ENCODE results near the gene MUC5B. TPM values are rescaled to one million over a fixed set of nuclear protein-coding genes. Genes with fewer than 3 reads are reported as not detected.

MUC5B gene
- total and polyA plus RNA-seq, 2 donors (not counting 3 experiments of a cell fraction or from before 2014, with no cell fraction given): not detected

DNA sequence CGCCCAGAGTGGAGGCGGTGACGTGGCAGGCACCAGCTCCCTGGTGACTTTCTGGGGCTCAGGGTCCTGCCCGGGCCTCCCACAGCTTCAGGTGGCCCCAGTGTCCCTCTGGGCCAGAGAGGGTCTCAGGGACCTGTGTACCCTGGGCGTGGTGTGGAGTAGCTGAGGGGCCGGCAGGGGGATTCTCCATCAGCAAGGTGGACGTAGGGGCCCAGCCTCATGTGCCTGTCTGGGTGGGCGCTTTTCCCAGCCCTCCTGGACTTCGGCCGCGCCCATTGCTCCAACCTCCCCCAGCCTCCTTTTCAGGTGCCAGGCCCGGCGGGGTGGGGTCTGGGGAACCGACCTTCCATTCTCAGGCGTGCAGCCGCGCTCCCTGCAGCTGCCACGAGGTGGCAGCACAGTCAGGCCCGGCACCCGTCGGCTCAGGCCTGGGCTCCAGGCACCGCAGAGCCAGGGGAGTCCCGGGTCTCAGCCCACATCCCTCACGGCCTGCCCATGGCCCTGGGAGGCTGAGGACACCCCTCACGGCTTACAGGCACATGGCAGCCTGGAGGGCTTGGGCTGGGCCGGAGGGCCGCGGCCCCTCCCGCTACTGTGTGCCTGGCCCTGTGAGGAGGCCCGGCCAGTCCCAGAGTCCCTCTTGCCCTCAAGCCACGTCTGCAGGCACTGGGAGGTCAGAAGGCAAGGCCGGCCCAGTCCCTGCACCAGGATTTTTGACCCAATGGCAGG lies 19.9 kb upstream of the MUC5B start:
- DNase-seq (ENCODE audit: low read depth, low spot score): peak; percentile 29
- intact Hi-C loops (cut with micrococcal nuclease): loop anchor here (1.0 to 2.0 kb wide), 2 partner anchors 312 to 372 kb away; no protein-coding TSS in a partner anchor

More for the DNA sequence above, 19.9 kb upstream of the MUC5B start:
- H3K79me2 ChIP-seq (ENCODE audit: control insufficient read depth, insufficient read depth, low read length): no peaks in the 10 kb centered on the region
- H3K27ac ChIP-seq (ENCODE audit: insufficient read depth, low read depth, low read length): no peak overlapping the region
- no peaks in the 10 kb centered on the region for H3K36me3 ChIP-seq (ENCODE audit: control insufficient read depth in 2 of 2, extremely low read depth in 1 of 2, insufficient read depth in 2 of 2, low read length in 2 of 2)
- BruUV-seq (replicated peaks): no TSS peak
- TF ChIP-seq CTCF (IDR thresholded peaks at IDR 0.05; ENCODE audit: extremely low read depth in 1 of 2, insufficient read depth in 1 of 2, low read depth in 1 of 2, low read length in 2 of 2) (peak; percentile 83 to 97), POLR2A (IDR thresholded peaks at IDR 0.05; ENCODE audit: low read depth, low read length) (no peak)
- H3K9ac ChIP-seq (replicated peaks; ENCODE audit: extremely low read depth, insufficient read depth, low read length): no peak overlapping the region
- no peaks in the 10 kb centered on the region for H3K9me1 ChIP-seq (replicated peaks; ENCODE audit: control insufficient read depth, extremely low read depth, insufficient read depth, low read length)
- H3K4me1 ChIP-seq (ENCODE audit: control insufficient read depth, extremely low read depth, insufficient read depth, low read length): no peaks in the 10 kb centered on the region
- no peaks in the 10 kb centered on the region for H3K9me3 ChIP-seq (replicated peaks; ENCODE audit: control insufficient read depth, insufficient read depth, low read length)
- no peaks in the 10 kb centered on the region for H4K20me1 ChIP-seq (replicated peaks; ENCODE audit: control insufficient read depth, extremely low read depth, insufficient read depth, low read length)
- H3K4me3 ChIP-seq (replicated peaks in 1 of 3; ENCODE audit: insufficient read depth in 1 of 3, low read depth in 1 of 3, low read length in 3 of 3): no peak overlapping the region
- no peak overlapping the region for H3K4me2 ChIP-seq (ENCODE audit: insufficient read depth, low read length)
- no peak overlapping the region for H2AFZ ChIP-seq (ENCODE audit: low read depth, low read length)
- peak; percentile 50 for FAIRE-seq
- dilution Hi-C loops (cut with MboI; ENCODE audit: extremely low pct_ligation_motif_present, low sequenced_read_pairs): no loop called here
- H3K27me3 ChIP-seq (ENCODE audit: control insufficient read depth in 2 of 2, insufficient read depth in 2 of 2, low read length in 2 of 2): no peaks in the 10 kb centered on the region
- POLR2A ChIA-PET: no interaction called here
- CTCF ChIA-PET: interaction anchor here (1.0 to 3.9 kb wide), 8 partner anchors 50 to 372 kb away, joined by 3 to 36 read pairs (median 4); no protein-coding TSS in a partner anchor

All from endothelial cell of umbilical vein (primary cell).